ENCODE measurements around the gene SF3B1. TPM values are rescaled to one million over a fixed set of nuclear protein-coding genes. Genes with fewer than 3 reads are reported as not detected.
"Not testable (repeated sequence)": the region's sequence is repeated elsewhere in the genome, so short reads cannot be mapped to it uniquely, and the experiment has no call there.

SF3B1 gene
- total RNA-seq, 1 donor from 2014 or later, result 253 TPM

DNA sequence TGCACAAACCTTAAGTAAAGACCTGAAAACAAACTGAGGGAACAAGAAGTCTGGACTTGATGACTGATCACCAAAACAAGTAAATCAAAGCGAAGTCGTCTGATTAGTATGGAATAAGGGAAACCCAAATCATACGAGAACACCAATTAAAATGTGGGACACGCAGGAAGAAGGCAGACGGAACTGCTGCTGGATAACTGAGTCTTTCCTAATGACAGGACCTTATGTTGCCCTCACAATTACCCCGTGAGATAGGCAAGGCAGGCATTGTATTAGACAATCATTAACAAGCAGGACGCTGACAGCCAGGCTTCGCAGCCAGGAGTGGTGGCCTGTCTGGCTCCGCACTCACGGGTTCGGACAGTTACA is 17.9 kb upstream of the SF3B1 start:
- TF ChIP-seq EZH2 (IDR thresholded peaks at IDR 0.05; ENCODE audit: insufficient read depth, low read length), result no peak
- TF ChIP-seq, protein P1, sequence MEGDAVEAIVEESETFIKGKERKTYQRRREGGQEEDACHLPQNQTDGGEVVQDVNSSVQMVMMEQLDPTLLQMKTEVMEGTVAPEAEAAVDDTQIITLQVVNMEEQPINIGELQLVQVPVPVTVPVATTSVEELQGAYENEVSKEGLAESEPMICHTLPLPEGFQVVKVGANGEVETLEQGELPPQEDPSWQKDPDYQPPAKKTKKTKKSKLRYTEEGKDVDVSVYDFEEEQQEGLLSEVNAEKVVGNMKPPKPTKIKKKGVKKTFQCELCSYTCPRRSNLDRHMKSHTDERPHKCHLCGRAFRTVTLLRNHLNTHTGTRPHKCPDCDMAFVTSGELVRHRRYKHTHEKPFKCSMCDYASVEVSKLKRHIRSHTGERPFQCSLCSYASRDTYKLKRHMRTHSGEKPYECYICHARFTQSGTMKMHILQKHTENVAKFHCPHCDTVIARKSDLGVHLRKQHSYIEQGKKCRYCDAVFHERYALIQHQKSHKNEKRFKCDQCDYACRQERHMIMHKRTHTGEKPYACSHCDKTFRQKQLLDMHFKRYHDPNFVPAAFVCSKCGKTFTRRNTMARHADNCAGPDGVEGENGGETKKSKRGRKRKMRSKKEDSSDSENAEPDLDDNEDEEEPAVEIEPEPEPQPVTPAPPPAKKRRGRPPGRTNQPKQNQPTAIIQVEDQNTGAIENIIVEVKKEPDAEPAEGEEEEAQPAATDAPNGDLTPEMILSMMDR (IDR thresholded peaks at IDR 0.05; ENCODE audit: insufficient read depth, low read depth, low read length), result no peak
- no peak for DNase-seq (ENCODE audit: low read depth)
- Histone ChIP-seq H3K27me3 (ENCODE audit: insufficient read depth, low read length) (no peaks in the 10 kb centered on the region), H3K27ac (ENCODE audit: low read depth, low read length) (peak overlapping the region; percentile 100), H2AFZ (ENCODE audit: low read depth, low read length) (peak overlapping the region; percentile 83), H3K79me2 (ENCODE audit: insufficient read depth, low read length) (peaks cover 41% of the 10 kb centered on the region), H3K4me2 (ENCODE audit: low read length) (peak overlapping the region; percentile 95), H3K4me3 (ENCODE audit: insufficient read depth, low read depth, low read length) (peak overlapping the region; percentile 81), H3K9me3 (ENCODE audit: insufficient read depth, low read depth, low read length) (no peaks in the 10 kb centered on the region), H3K9ac (ENCODE audit: low read length) (peak overlapping the region; percentile 91), H4K20me1 (ENCODE audit: insufficient read depth, low read length) (peaks cover 33% of the 10 kb centered on the region), H3K4me1 (ENCODE audit: insufficient read depth, low read length) (peaks cover 15% of the 10 kb centered on the region), H3K36me3 (ENCODE audit: insufficient read depth, low read length) (no peaks in the 10 kb centered on the region)
- no peaks in the 10 kb centered on the region for H3K27me3 Mint-ChIP-seq (ENCODE audit: low read depth, unreplicated experiment)
- peaks cover 9% of the 10 kb centered on the region for H3K4me1 Mint-ChIP-seq (ENCODE audit: low read depth, unreplicated experiment)
- no peaks in the 10 kb centered on the region for H3K9me3 Mint-ChIP-seq (ENCODE audit: unreplicated experiment)
- no peaks in the 10 kb centered on the region for H3K36me3 Mint-ChIP-seq (ENCODE audit: low read depth, unreplicated experiment)
- peak overlapping the region; percentile 100 for H3K27ac Mint-ChIP-seq (ENCODE audit: unreplicated experiment)
- H3K4me3 Mint-ChIP-seq (ENCODE audit: unreplicated experiment), result peak overlapping the region; percentile 98
- no peak for FAIRE-seq

DNA sequence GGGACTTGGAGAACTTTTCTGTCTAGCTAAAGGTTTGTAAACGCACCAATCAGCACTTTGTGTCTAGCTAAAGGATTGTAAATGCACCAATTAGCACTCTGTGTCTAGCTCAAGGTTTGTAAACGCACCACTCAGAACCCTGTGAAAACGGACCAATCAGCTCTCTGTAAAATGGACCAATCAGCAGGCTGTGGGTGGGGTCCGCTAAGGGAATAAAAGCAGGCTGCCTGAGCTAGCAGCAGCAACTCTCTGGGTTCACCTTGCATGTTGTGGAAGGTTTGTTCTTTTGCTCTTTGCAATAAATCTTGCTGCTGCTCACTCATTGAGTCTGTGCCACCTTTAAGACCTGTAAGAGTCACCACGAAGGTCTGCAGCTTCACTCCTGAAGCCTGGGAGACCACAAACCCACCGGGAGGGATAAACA is 16.1 kb upstream of the SF3B1 start:
- not testable (repeated sequence) for H3K9me3 Mint-ChIP-seq (ENCODE audit: unreplicated experiment); H3K36me3 Mint-ChIP-seq (ENCODE audit: low read depth, unreplicated experiment); H3K27me3 Mint-ChIP-seq (ENCODE audit: low read depth, unreplicated experiment); DNase-seq (ENCODE audit: low read depth); H3K9me3 ChIP-seq (ENCODE audit: insufficient read depth, low read depth, low read length); H3K4me3 ChIP-seq (ENCODE audit: insufficient read depth, low read depth, low read length); H3K27ac Mint-ChIP-seq (ENCODE audit: unreplicated experiment); FAIRE-seq; H3K4me2 ChIP-seq (ENCODE audit: low read length); H3K27ac ChIP-seq (ENCODE audit: low read depth, low read length); H3K36me3 ChIP-seq (ENCODE audit: insufficient read depth, low read length); H3K4me3 Mint-ChIP-seq (ENCODE audit: unreplicated experiment); H3K4me1 Mint-ChIP-seq (ENCODE audit: low read depth, unreplicated experiment); H3K27me3 ChIP-seq (ENCODE audit: insufficient read depth, low read length); H3K9ac ChIP-seq (ENCODE audit: low read length)
- Histone ChIP-seq H4K20me1 (ENCODE audit: insufficient read depth, low read length) (peaks cover 21% of the 10 kb centered on the region), H3K4me1 (ENCODE audit: insufficient read depth, low read length) (peaks cover 15% of the 10 kb centered on the region), H3K79me2 (ENCODE audit: insufficient read depth, low read length) (peaks cover 23% of the 10 kb centered on the region), H2AFZ (ENCODE audit: low read depth, low read length) (peak overlapping the region; percentile 4)

DNA sequence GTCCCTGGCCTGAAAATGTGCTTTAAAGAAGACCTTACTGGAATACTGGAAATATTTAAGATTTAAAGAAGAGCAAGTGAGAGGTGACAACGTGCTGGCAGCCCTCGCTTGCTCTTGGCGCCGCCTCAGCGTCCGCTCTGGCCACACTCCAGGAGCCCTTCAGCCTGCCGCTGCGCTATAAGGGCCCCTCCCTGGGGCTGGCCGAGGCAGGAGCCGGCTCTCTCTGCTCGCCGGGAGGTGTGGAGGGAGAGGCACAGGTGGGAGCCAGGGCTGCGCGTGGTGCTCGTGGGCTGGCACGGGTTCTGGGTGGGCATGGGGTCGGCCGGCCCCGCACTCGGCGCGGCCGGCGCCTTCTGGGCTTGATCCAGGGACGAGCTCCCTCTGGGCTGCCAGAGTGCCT is 15.6 kb upstream of the SF3B1 start:
- H3K27ac ChIP-seq (ENCODE audit: low read depth, low read length), result no peak overlapping the region
- H3K4me1 ChIP-seq (ENCODE audit: insufficient read depth, low read length), result peaks cover 15% of the 10 kb centered on the region
- H3K79me2 ChIP-seq (ENCODE audit: insufficient read depth, low read length), result peaks cover 18% of the 10 kb centered on the region
- H4K20me1 ChIP-seq (ENCODE audit: insufficient read depth, low read length), result peaks cover 16% of the 10 kb centered on the region
- DNase-seq (ENCODE audit: low read depth) (no peak), FAIRE-seq (no peak)
- H3K36me3 ChIP-seq (ENCODE audit: insufficient read depth, low read length), result no peaks in the 10 kb centered on the region
- H3K4me2 ChIP-seq (ENCODE audit: low read length), result no peak overlapping the region
- no peak overlapping the region for H3K4me3 ChIP-seq (ENCODE audit: insufficient read depth, low read depth, low read length)
- Mint-ChIP-seq H3K36me3 (ENCODE audit: low read depth, unreplicated experiment) (no peaks in the 10 kb centered on the region), H3K9me3 (ENCODE audit: unreplicated experiment) (no peaks in the 10 kb centered on the region), H3K27me3 (ENCODE audit: low read depth, unreplicated experiment) (no peaks in the 10 kb centered on the region), H3K27ac (ENCODE audit: unreplicated experiment) (no peak overlapping the region), H3K4me3 (ENCODE audit: unreplicated experiment) (no peak overlapping the region), H3K4me1 (ENCODE audit: low read depth, unreplicated experiment) (peaks cover 3% of the 10 kb centered on the region)
- no peak for TF ChIP-seq EZH2 (IDR thresholded peaks at IDR 0.05; ENCODE audit: insufficient read depth, low read length)
- TF ChIP-seq, protein P1 (IDR thresholded peaks at IDR 0.05; ENCODE audit: insufficient read depth, low read depth, low read length), result no peak
- H3K9me3 ChIP-seq (ENCODE audit: insufficient read depth, low read depth, low read length), result no peaks in the 10 kb centered on the region
- no peak overlapping the region for H2AFZ ChIP-seq (ENCODE audit: low read depth, low read length)
- H3K9ac ChIP-seq (ENCODE audit: low read length), result no peak overlapping the region
- no peaks in the 10 kb centered on the region for H3K27me3 ChIP-seq (ENCODE audit: insufficient read depth, low read length)

Measured in astrocyte (in vitro differentiated cells and primary cell).